Suprapubic skin (tissue), 4 donors: ENCODE measurements around the gene LIMA1. TPM values are rescaled to one million over a fixed set of nuclear protein-coding genes. Genes with fewer than 3 reads are reported as not detected.
"Not testable (repeated sequence)": the region's sequence is repeated elsewhere in the genome, so short reads cannot be mapped to it uniquely, and the experiment has no call there.

Experiments
- DNase-seq, 2 donors: peaks; one replicate each; pipeline ENCODE4 v3.0.0-alpha.2; 2019; ENCODE audit warnings: low spot score in 2 of 2
- H3K27ac ChIP-seq: fragments of 200-600 bp; sonication (generic); one replicate; pipeline ENCODE4 v1.5.1; 2019
- H3K27me3 ChIP-seq: fragments of 200-600 bp; sonication (generic); one replicate; pipeline ENCODE4 v1.5.1; 2019
- H3K36me3 ChIP-seq: fragments of 200-600 bp; sonication (generic); one replicate; pipeline ENCODE4 v1.5.1; 2019
- H3K4me1 ChIP-seq: fragments of 200-600 bp; sonication (generic); one replicate; pipeline ENCODE4 v1.5.1; 2019
- H3K4me3 ChIP-seq: fragments of 200-600 bp; sonication (generic); one replicate; pipeline ENCODE4 v1.5.1; 2019; ENCODE audit warnings: mild to moderate bottlenecking
- H3K9me3 ChIP-seq: fragments of 200-600 bp; sonication (generic); one replicate; pipeline ENCODE4 v1.5.1; 2019
- CTCF ChIP-seq, 2 donors: fragments of 200-600 bp in 1 of 2; fragments of 450-650 bp in 1 of 2; sonication (generic) in 1 of 2; IDR thresholded peaks; one replicate each; pipeline ENCODE4 v1.5.1; 2016 to 2019; ENCODE audit warnings: antibody characterized with exemption in 2 of 2, mild to moderate bottlenecking in 1 of 2, moderate library complexity in 1 of 2
- EP300 ChIP-seq: sonication (generic); formaldehyde crosslinking; IDR thresholded peaks from one replicate; pipeline ENCODE4 v1.6.1; 2017; ENCODE audit warnings: antibody characterized with exemption
- POLR2A ChIP-seq, 2 donors: fragments of 450-650 bp; IDR thresholded peaks; one replicate each; pipeline ENCODE4 v1.6.1; 2017; ENCODE audit warnings: antibody characterized with exemption in 2 of 2, mild to moderate bottlenecking in 2 of 2, moderate library complexity in 2 of 2
- POLR2AphosphoS5 ChIP-seq, 3 donors: sonication (generic); formaldehyde crosslinking; IDR thresholded peaks; one replicate each; pipeline ENCODE4 v1.6.1; 2017; ENCODE audit warnings: antibody characterized with exemption in 3 of 3
- WGBS: methylation state at CpG from one replicate; pipeline ENCODE4 v1.1.5; 2018; 5-methylcytosine and 5-hydroxymethylcytosine counted together
- total RNA-seq, 4 donors: library from RNA; depleted of rRNA; stranded (reverse); fragments of >200 nt; gene quantifications; one replicate each; pipeline ENCODE4 v1.1.0, GENCODE V29; 2016

Gene LIMA1
- total RNA-seq = 100 to 1,000 TPM in 1 of 4 donors, 10 to 100 TPM in 3; 66.6 to 105 (median 89.6) TPM

GRCh38 chr12:50283229-50283923, at the start of gene LIMA1:
Gene LIMA1 (minus strand): TSS chr12:50283520. CDS start chr12:50248751, 34,769 bp downstream.
- peaks cover 34% of the 10 kb centered on the region for H3K4me1 ChIP-seq
- TF ChIP-seq CTCF (IDR thresholded peaks at IDR 0.05) (peak; percentile 48 to 52), EP300 (no peak), POLR2A (IDR thresholded peaks at IDR 0.05) (peak in 1 of 2 donors; percentile 17)
- DNase-seq = peak; percentile 93 to 94
- peak within 1 kb of the TSS; percentile 86 for H3K27ac ChIP-seq
- 0% methylated on average over 30 of the region's 52 CpGs for WGBS
- H3K4me3 ChIP-seq = peak within 1 kb of the TSS; percentile 67
- no peaks in the 10 kb centered on the region for H3K36me3 ChIP-seq
- no peaks in the 10 kb centered on the region for H3K27me3 ChIP-seq
- H3K9me3 ChIP-seq = no peaks in the 10 kb centered on the region

- no peak for DNase-seq
- Histone ChIP-seq H3K9me3 (no peaks in the 10 kb centered on the region), H3K4me1 (peaks cover 3% of the 10 kb centered on the region), H3K36me3 (no peaks in the 10 kb centered on the region), H3K4me3 (no peak overlapping the region), H3K27ac (no peak overlapping the region), H3K27me3 (no peaks in the 10 kb centered on the region)
- TF ChIP-seq CTCF (IDR thresholded peaks at IDR 0.05) (no peak), POLR2AphosphoS5 (IDR thresholded peaks at IDR 0.05) (no peak), POLR2A (IDR thresholded peaks at IDR 0.05) (no peak), EP300 (no peak)
- WGBS = 95% methylated on average over 1 of the region's 1 CpG
Observed at GRCh38 chr12:50331745-50332144, 48.4 kb upstream of the LIMA1 start.

GRCh38 chr12:50328664-50329063, 45.3 kb upstream of the LIMA1 start:
- 100% methylated on average over 4 of the region's 5 CpGs for WGBS
- H3K4me1 ChIP-seq = peaks cover 11% of the 10 kb centered on the region
- not testable (repeated sequence) for DNase-seq, H3K27me3 ChIP-seq, H3K9me3 ChIP-seq, H3K27ac ChIP-seq, H3K36me3 ChIP-seq, H3K4me3 ChIP-seq

DNA sequence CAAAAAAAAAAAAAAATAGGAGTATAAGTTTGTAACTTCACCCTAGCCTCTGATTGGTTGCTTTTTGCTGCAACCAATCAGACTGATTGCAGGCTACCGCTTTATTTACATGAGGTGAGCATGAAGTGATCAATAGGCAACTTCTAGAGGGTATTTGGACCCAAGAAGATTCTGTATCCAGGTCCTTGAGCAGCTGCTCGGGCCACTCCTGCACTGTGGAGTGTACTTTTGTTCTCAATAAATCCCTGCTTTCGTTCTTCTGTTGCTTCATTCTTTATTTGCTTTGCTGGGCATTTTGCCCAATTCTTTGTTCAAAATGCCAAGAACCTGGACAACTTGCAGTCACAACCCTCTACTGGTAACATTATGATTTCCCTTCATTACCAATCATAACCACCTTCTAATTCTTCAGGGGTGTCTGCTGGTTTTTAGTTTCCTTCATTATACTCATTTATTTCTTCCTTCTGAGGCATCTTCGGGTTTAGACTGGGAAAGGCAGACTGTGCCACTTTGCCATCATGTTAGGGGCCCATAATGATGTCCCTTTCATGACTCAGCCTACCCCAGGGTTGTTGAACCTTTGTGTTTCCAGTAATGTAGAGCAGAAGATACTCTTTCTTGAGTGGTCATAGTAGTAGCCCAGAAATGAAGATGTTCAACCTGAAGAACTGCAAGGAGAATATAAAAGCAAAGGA, 43.4 kb upstream of the LIMA1 start:
- 58% methylated on average over 4 of the region's 4 CpGs for WGBS
- H3K27ac ChIP-seq = no peak overlapping the region
- no peak overlapping the region for H3K4me3 ChIP-seq
- H3K9me3 ChIP-seq = no peaks in the 10 kb centered on the region
- H3K4me1 ChIP-seq = peaks cover 11% of the 10 kb centered on the region
- H3K36me3 ChIP-seq = no peaks in the 10 kb centered on the region
- no peak for DNase-seq
- TF ChIP-seq POLR2AphosphoS5 (IDR thresholded peaks at IDR 0.05) (no peak), POLR2A (IDR thresholded peaks at IDR 0.05) (no peak), EP300 (no peak), CTCF (IDR thresholded peaks at IDR 0.05) (no peak)
- H3K27me3 ChIP-seq = no peaks in the 10 kb centered on the region

GRCh38 chr12:50325890-50326391, 42.6 kb upstream of the LIMA1 start:
- Histone ChIP-seq H3K27me3 (no peaks in the 10 kb centered on the region), H3K9me3 (no peaks in the 10 kb centered on the region), H3K4me1 (peaks cover 11% of the 10 kb centered on the region), H3K27ac (no peak overlapping the region), H3K36me3 (no peaks in the 10 kb centered on the region), H3K4me3 (no peak overlapping the region)
- no peak for TF ChIP-seq POLR2AphosphoS5 (IDR thresholded peaks at IDR 0.05)
- TF ChIP-seq EP300 = no peak
- no peak for TF ChIP-seq POLR2A (IDR thresholded peaks at IDR 0.05)
- no peak for TF ChIP-seq CTCF (IDR thresholded peaks at IDR 0.05)
- peak in 1 of 2 donors; percentile 41 for DNase-seq
- 81% methylated on average over 5 of the region's 5 CpGs for WGBS

DNA sequence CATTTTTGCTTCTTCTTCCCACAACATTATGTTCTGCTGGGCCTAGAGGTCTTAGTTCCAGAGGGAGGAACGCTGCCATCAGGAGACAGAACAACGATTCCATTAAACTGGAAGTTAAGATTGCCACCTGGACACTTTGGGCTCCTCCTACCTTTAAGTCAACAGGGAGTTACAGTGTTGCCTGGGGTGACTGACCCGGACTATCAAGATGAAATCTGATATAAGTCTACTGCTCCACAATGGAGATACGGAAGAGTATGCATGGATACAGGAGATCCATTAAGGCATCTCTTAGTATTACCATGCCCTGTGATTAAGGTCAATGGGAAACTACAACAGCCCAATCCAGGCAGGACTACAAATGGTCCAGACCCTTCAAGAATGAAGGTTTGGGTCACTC, 41.5 kb upstream of the LIMA1 start:
- not testable (repeated sequence) for H3K36me3 ChIP-seq, H3K27me3 ChIP-seq, H3K9me3 ChIP-seq, H3K27ac ChIP-seq, H3K4me3 ChIP-seq
- peaks cover 11% of the 10 kb centered on the region for H3K4me1 ChIP-seq
- DNase-seq = peak in 1 of 2 donors; percentile 12
- WGBS = 91% methylated on average over 4 of the region's 4 CpGs

DNA sequence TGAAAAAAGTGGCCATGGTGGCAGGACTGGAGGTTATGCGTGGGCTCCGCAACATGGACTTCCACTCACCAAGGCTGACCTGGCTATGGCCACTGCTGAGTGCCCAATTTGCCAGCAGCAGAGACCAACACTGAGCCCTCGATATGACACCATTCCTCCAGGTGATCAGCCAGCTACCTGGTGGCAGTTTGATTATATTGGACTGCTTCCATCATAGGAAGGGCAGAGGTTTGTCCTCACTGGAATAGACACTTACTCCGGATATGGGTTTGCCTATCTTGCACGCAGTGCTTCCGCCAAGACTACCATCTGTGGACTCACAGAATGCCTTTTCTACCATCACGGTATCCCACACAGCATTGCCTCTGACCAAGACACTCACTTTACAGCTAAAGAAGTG, 40.8 kb upstream of the LIMA1 start:
- H3K9me3 ChIP-seq, H3K27ac ChIP-seq, H3K4me3 ChIP-seq, H3K36me3 ChIP-seq, H3K27me3 ChIP-seq, DNase-seq: not testable (repeated sequence)
- H3K4me1 ChIP-seq = peaks cover 11% of the 10 kb centered on the region
- 99% methylated on average over 7 of the region's 7 CpGs for WGBS
